ENCODE data around the gene OR13C3. TPM values are rescaled to one million over a fixed set of nuclear protein-coding genes. Genes with fewer than 3 reads are reported as not detected.

Gene OR13C3
- total and polyA plus RNA-seq, 2 of the 4 experiments (the other 2 are of a cell fraction) = not detected

GRCh38 chr9:104572612-104573011 is 36.0 kb upstream of the OR13C3 start:
- no peak overlapping the region for H2BK5ac ChIP-seq (ENCODE audit: low read depth, low read length, poor library complexity, severe bottlenecking)
- H2AK5ac ChIP-seq (ENCODE audit: low read depth, low read length) = no peak overlapping the region
- H3K27me3 ChIP-seq (ENCODE audit: control insufficient read depth, insufficient read depth, low read length) = no peaks in the 10 kb centered on the region
- H2BK15ac ChIP-seq (ENCODE audit: low read depth, low read length) = no peak overlapping the region
- H4K5ac ChIP-seq (ENCODE audit: low read depth, low read length) = no peak overlapping the region
- H3K9ac ChIP-seq (ENCODE audit: low read depth, low read length) = no peak overlapping the region
- no peak for ATAC-seq (ENCODE audit: low read depth)
- POLR2A ChIA-PET (ENCODE audit: unreplicated experiment) = no interaction called here
- H3K4me3 ChIP-seq (ENCODE audit: insufficient read depth, low read depth, low read length) = no peak overlapping the region
- H4K20me1 ChIP-seq (ENCODE audit: insufficient read depth, low read length) = no peaks in the 10 kb centered on the region
- in situ Hi-C loops (cut with MboI; ENCODE audit: low sequenced_read_pairs) = no loop called here
- peaks cover 2% of the 10 kb centered on the region for H3K9me3 ChIP-seq (ENCODE audit: control insufficient read depth, insufficient read depth, low read length)
- no peaks in the 10 kb centered on the region for H3K4me1 ChIP-seq (ENCODE audit: control insufficient read depth, insufficient read depth, low read length)
- CTCF ChIA-PET = no interaction called here
- H3K18ac ChIP-seq (ENCODE audit: low read depth, low read length) = no peak overlapping the region
- no peak overlapping the region for H4K8ac ChIP-seq (ENCODE audit: low read depth in 2 of 2, low read length in 2 of 2)
- no peak overlapping the region for H3K4me2 ChIP-seq (ENCODE audit: low read depth, low read length)
- no peak overlapping the region for H3K27ac ChIP-seq (ENCODE audit: insufficient read depth, low read length)
- no peaks in the 10 kb centered on the region for H3K9me1 ChIP-seq (ENCODE audit: insufficient read depth, low read length)
- dilution Hi-C loops (cut with HindIII; ENCODE audit: low sequenced_read_pairs, unreplicated experiment) = no loop called here
- no peak overlapping the region for H3K23ac ChIP-seq (ENCODE audit: low read depth, low read length)
- intact Hi-C loops (cut with micrococcal nuclease) = loop anchor here (10.0 kb wide), 1 partner anchor 58 kb away; no protein-coding TSS in a partner anchor
- no peak overlapping the region for H3K4ac ChIP-seq (ENCODE audit: low read depth, low read length)
- H4K91ac ChIP-seq (ENCODE audit: insufficient read depth, low read depth, low read length) = no peak overlapping the region
- H3K14ac ChIP-seq (replicated peaks; ENCODE audit: low read depth, low read length) = no peak overlapping the region
- no peak overlapping the region for H2BK120ac ChIP-seq (ENCODE audit: low read depth, low read length)
- H2AFZ ChIP-seq (replicated peaks; ENCODE audit: low read length, poor library complexity) = no peak overlapping the region
- BruUV-seq (replicated peaks) = no TSS peak
- no peaks in the 10 kb centered on the region for H3K79me1 ChIP-seq (ENCODE audit: low read depth in 1 of 2, low read length in 2 of 2)
- no peak overlapping the region for H2BK20ac ChIP-seq (ENCODE audit: low read depth, low read length)
- no CpG with 5 or more reads among the region's 1 CpG for WGBS, 2 experiments (ENCODE audit: extremely low coverage in 2 of 2, insufficient read length in 1 of 2)
- no peak for DNase-seq
- no peaks in the 10 kb centered on the region for H3K36me3 ChIP-seq (ENCODE audit: control insufficient read depth, insufficient read depth, low read length)
- TF ChIP-seq NFE2L2 (IDR thresholded peaks at IDR 0.05; ENCODE audit: low read depth, low read length) (no peak), MAZ (IDR thresholded peaks at IDR 0.05; ENCODE audit: borderline replicate concordance, low read depth, low read length) (no peak), RFX5 (IDR thresholded peaks at IDR 0.05; ENCODE audit: low read depth, low read length) (no peak), MAFK (IDR thresholded peaks at IDR 0.05; ENCODE audit: low read depth, low read length) (no peak), CHD1 (IDR thresholded peaks at IDR 0.05; ENCODE audit: low read depth, low read length) (no peak), CTCF (conservative IDR thresholded peaks at IDR 0.05; ENCODE audit: low read depth, low read length) (no peak), POLR2A (IDR thresholded peaks at IDR 0.05; ENCODE audit: low read depth, low read length) (no peak)
- no peak overlapping the region for H2AK9ac ChIP-seq (replicated peaks; ENCODE audit: low read depth, low read length, poor library complexity)
- no peak overlapping the region for H3K56ac ChIP-seq (ENCODE audit: extremely low read depth, insufficient read depth, low read length)
